AML-193 (cell line): Measurements from ENCODE around the gene CHST8.

Experiments used
- DNase-seq, 2 experiments: peaks; one replicate each; lab custom pipeline; 2025; lab: John Stamatoyannopoulos, UW

Gene CHST8

DNA sequence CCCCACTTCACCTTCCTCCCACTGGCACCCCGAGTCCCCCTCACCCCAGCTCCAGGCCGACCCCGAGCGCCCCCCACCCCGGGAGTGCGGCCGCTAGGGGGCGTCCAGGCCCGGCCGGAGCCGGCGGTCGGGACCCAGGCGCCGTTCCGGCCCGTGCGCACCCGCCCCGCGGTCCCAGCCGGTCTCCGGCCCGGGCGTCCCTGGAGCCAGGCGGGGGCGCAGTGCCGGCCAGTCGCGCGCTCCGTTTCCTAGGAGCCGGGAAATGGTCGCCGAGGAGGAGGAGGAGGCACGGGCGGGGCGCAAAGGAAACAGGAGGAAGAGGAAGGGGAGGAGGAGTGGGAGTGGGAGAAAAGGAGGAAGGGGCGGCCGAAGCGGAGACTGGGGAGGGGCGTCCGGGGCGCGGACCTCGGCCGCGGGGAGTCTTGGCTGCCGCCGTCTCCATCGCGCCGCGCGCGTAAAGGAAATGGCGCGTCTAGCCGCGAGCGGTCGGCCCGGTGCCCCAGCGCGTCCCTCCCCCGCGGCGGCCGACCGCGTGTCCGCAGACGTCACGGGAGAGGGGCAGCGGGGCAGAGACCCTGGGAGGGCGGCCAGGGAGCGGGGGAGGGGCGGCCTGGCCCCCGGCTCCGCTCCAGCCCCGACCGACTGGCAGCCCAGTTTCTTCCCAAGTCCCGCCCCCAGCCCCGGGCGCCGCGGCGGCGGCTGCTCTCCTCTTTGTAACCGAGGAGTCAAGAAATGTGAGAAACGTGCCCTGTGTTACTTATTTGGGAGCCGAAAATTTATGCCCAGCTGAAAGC, 173.8 kb downstream of the CHST8 start:
- peak; percentile 19 to 34 for DNase-seq

GRCh38 chr19:33796164-33796875, 174.6 kb downstream of the CHST8 start, which contains the start of gene KCTD15:
Gene KCTD15 (plus strand): TSS chr19:33796870. CDS start chr19:33800455, 3,585 bp downstream.
- DNase-seq, result no peak

- no peak for DNase-seq
Measured at GRCh38 chr19:33797802-33798671, 176.3 kb downstream of the CHST8 start.

DNA sequence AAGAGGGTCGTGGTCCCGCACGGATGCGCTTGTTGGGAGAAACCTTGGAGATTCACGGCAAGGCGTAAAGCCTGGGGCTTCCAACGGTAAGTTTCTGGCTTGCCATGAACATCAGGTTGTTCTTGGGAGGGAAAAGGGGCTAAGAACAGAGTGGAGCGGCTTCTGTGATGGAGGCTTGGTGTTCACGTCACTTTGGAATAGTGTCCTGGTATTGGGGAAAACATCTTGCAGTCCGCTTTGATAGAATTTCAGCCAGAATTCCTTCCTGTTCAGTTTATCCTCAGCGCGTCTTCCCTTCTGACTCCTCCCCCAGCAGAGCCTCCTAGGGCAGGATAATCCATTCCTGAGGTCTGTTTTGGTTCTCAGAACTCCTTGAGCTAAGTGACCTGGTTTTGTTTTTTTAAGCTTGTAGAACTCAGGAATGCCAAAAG, 176.9 kb downstream of the CHST8 start:
- DNase-seq, result no peak

- DNase-seq, result no peak
Measured at GRCh38 chr19:33799476-33799875, 177.7 kb downstream of the CHST8 start.

GRCh38 chr19:33800012-33800680, 178.4 kb downstream of the CHST8 start:
- no peak for DNase-seq

GRCh38 chr19:33801411-33801810, 179.7 kb downstream of the CHST8 start:
- no peak for DNase-seq

GRCh38 chr19:33802001-33802400, 180.2 kb downstream of the CHST8 start:
- DNase-seq, result no peak

GRCh38 chr19:33802801-33803200, 181.0 kb downstream of the CHST8 start:
- no peak for DNase-seq

GRCh38 chr19:33803383-33803782, 181.6 kb downstream of the CHST8 start:
- no peak for DNase-seq

GRCh38 chr19:33804021-33804799, 182.5 kb downstream of the CHST8 start:
- DNase-seq, result no peak

GRCh38 chr19:33805313-33805712, 183.6 kb downstream of the CHST8 start:
- no peak for DNase-seq

- no peak for DNase-seq
Measured at GRCh38 chr19:33805840-33806433, 184.2 kb downstream of the CHST8 start.

DNA sequence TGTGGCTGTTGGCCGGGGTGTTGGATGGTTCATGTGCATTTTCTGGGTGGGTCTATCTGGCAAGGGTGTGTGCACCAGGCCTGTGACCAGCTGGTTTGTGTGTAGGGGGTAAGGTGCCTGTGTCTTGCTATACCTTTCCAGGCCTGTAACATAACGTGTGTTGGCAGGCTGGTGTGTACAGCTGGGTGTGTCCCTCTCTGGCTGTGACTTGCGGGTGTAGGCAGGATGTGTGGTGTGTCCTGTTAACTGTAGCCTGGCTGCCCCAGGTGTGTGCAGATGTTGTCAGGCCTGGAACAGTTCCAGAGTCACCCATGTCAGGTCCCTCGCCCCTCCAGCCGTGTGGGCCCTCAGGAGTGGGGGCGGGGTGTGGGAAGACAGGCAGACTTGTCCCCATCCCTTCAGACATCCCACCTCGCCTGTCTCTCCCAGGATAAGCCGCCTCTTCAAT, 184.7 kb downstream of the CHST8 start:
- DNase-seq, result no peak

DNA sequence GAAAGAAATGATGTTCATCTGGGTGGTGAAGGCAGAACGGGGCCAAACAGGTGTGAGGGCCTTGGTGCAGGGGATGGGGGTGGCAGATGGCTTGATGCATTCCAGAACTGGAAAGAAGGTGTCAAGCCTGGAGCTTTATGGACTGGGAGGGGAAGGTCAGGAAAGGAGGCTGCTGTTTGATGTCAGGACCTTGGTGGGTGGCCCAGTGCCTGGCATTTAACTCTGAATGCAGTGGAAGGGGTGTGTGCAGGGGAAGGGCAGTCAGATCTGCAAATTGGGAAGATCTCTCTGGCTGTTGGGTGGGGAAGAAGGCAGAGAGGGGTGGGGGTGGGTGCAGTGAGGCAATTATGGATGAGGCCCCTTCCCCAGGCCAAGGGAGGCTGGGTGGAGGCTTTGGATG, 186.6 kb downstream of the CHST8 start:
- DNase-seq, result no peak

DNA sequence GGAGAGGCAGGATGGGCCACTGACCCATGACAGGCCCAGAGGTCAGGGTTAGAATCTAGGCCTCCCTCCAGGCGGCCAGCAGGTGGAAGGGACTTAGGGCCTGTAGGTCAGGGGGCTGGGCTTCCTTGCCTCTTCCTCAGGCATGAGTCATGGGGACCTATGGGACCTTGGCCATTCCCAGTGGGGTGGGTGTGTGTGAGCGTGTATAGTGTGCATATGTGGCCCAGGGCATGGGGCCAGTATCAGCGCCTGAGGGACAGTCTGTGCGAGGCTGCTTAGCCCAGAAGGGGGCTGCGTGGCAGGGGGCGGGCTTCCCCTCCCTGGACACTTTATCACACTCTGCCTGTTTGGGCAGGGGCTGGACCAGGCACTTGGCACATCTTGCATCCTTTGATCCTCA, 188.2 kb downstream of the CHST8 start:
- DNase-seq, result no peak

DNA sequence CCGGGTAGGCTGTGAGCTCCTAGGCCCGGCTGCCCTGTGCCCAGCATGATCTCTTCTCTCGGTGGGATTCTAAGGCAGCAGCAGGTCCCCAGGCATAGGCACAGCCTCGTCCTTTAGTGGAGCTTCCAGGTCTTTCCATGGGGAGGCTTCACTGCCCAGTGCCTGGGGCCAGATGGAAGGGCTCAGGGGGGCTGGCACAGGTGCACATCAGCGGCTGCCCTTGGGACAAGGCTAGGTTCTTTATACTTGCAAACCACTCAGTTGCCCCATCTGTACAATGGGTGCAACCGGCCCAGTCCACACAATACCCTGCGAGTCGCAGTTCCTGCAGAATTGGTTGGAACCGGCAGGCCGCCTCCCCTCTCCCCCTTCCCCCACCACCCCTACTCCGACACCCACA, 189.1 kb downstream of the CHST8 start:
- DNase-seq, result no peak

DNA sequence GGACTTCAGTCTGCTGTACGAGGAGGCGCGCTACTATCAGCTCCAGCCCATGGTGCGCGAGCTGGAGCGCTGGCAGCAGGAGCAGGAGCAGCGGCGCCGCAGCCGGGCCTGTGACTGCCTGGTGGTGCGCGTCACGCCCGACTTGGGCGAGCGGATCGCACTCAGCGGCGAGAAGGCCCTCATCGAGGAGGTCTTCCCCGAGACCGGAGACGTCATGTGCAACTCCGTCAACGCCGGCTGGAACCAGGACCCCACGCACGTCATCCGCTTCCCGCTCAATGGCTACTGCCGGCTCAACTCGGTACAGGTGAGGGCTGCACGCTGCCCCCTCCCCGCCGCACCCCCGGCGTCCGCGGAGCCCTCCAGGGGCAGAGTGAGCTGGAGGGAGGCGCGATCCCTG, 189.5 kb downstream of the CHST8 start:
- DNase-seq, result no peak

GRCh38 chr19:33811736-33812387, 190.1 kb downstream of the CHST8 start:
- DNase-seq, result no peak
